ENCODE measurements around the gene STAB1. TPM values are rescaled to one million over a fixed set of nuclear protein-coding genes. Genes with fewer than 3 reads are reported as not detected.

Gene STAB1
- total RNA-seq, 1 donor from 2014 or later, result 143 TPM

GRCh38 chr3:52557011-52557960, 62.1 kb downstream of the STAB1 start:
- no peak for DNase-seq (ENCODE audit: low spot score)

- DNase-seq (ENCODE audit: low spot score), result no peak
These were observed 63.3 kb downstream of the STAB1 start for GRCh38 chr3:52558436-52558835.

GRCh38 chr3:52561028-52561747, 66.0 kb downstream of the STAB1 start:
- DNase-seq (ENCODE audit: low spot score), result no peak

GRCh38 chr3:52563984-52564383, 68.8 kb downstream of the STAB1 start:
- DNase-seq (ENCODE audit: low spot score), result no peak

GRCh38 chr3:52568069-52568468, 72.9 kb downstream of the STAB1 start:
- DNase-seq (ENCODE audit: low spot score), result no peak

GRCh38 chr3:52570076-52570475, 74.9 kb downstream of the STAB1 start:
- DNase-seq (ENCODE audit: low spot score), result no peak

GRCh38 chr3:52572221-52572620, 77.1 kb downstream of the STAB1 start:
- no peak for DNase-seq (ENCODE audit: low spot score)

Other genes starting within 250 kb of the STAB1 start
- 24.8 TPM for gene PPM1M, start 249.6 kb upstream of the STAB1 start, total RNA-seq (ENCODE audit: insufficient read depth, low replicate concordance)
- 39.0 TPM for gene WDR82, start 216.7 kb upstream of the STAB1 start, total RNA-seq (ENCODE audit: insufficient read depth, low replicate concordance)
- gene GLYCTK, start 207.5 kb upstream of the STAB1 start, total RNA-seq (ENCODE audit: insufficient read depth, low replicate concordance), result 7.2 TPM
- 2.9 TPM for gene DNAH1, start 179.0 kb upstream of the STAB1 start, total RNA-seq (ENCODE audit: insufficient read depth, low replicate concordance)
- 49.1 TPM for gene BAP1, start 85.3 kb upstream of the STAB1 start, total RNA-seq (ENCODE audit: insufficient read depth, low replicate concordance)
- gene PHF7, start 84.7 kb upstream of the STAB1 start, total RNA-seq (ENCODE audit: insufficient read depth, low replicate concordance), result 1.9 TPM
- gene SEMA3G, start 50.2 kb upstream of the STAB1 start, total RNA-seq (ENCODE audit: insufficient read depth, low replicate concordance), result 1.4 TPM
- gene TNNC1, start 41.3 kb upstream of the STAB1 start, total RNA-seq (ENCODE audit: insufficient read depth, low replicate concordance), result 2.2 TPM
- gene NISCH, start 39.7 kb upstream of the STAB1 start, total RNA-seq (ENCODE audit: insufficient read depth, low replicate concordance), result 61.4 TPM
- gene NT5DC2, start 38.5 kb downstream of the STAB1 start, total RNA-seq (ENCODE audit: insufficient read depth, low replicate concordance), result 104 TPM
- gene UQCC5, start 41.3 kb downstream of the STAB1 start, total RNA-seq (ENCODE audit: insufficient read depth, low replicate concordance), result 2.2 TPM
- gene PBRM1, start 190.6 kb downstream of the STAB1 start, total RNA-seq (ENCODE audit: insufficient read depth, low replicate concordance), result 122 TPM
- 75.4 TPM for gene GNL3, start 190.7 kb downstream of the STAB1 start, total RNA-seq (ENCODE audit: insufficient read depth, low replicate concordance)
- 100 TPM for gene GLT8D1, start 210.5 kb downstream of the STAB1 start, total RNA-seq (ENCODE audit: insufficient read depth, low replicate concordance)
- gene SPCS1, start 210.8 kb downstream of the STAB1 start, total RNA-seq (ENCODE audit: insufficient read depth, low replicate concordance), result 87.9 TPM

Data from umbilical cord (tissue), 2 donors.